HG02642 (cell line): ENCODE results near the gene INTS3.
"Not testable (repeated sequence)": the region's sequence is repeated elsewhere in the genome, so short reads cannot be mapped to it uniquely, and the experiment has no call there.

Source experiments
- ATAC-seq: cut with Tn5 transposase; IDR thresholded peaks from one replicate; pipeline ENCODE4 v1.9.1; 2021; ENCODE audit warnings: mild to moderate bottlenecking; ENCODE audit not compliant: unreplicated experiment, poor library complexity

The INTS3 gene

GRCh38 chr1:153775458-153776327 is 47.8 kb downstream of the INTS3 start:
- ATAC-seq: peak; percentile 50

- no peak for ATAC-seq
Observed at GRCh38 chr1:153776352-153776751, 48.5 kb downstream of the INTS3 start.

GRCh38 chr1:153776845-153777370 is 49.1 kb downstream of the INTS3 start:
- no peak for ATAC-seq

GRCh38 chr1:153777648-153778047 is 49.8 kb downstream of the INTS3 start:
- no peak for ATAC-seq

- no peak for ATAC-seq
Observed at GRCh38 chr1:153778051-153778823, 50.4 kb downstream of the INTS3 start.

- no peak for ATAC-seq
Observed at GRCh38 chr1:153778824-153779519, 51.1 kb downstream of the INTS3 start.

- ATAC-seq: no peak
Observed at GRCh38 chr1:153779781-153780541, 52.1 kb downstream of the INTS3 start.

- no peak for ATAC-seq
Observed at GRCh38 chr1:153780551-153780950, 52.7 kb downstream of the INTS3 start.

- ATAC-seq: not testable (repeated sequence)
Observed at GRCh38 chr1:153782648-153783047, 54.8 kb downstream of the INTS3 start.

- peak; percentile 93 for ATAC-seq
Observed at GRCh38 chr1:153783233-153784190, 55.7 kb downstream of the INTS3 start.

GRCh38 chr1:153786038-153786790 is 58.4 kb downstream of the INTS3 start:
- no peak for ATAC-seq

- ATAC-seq: no peak
Observed at GRCh38 chr1:153789478-153790034, 61.7 kb downstream of the INTS3 start.

GRCh38 chr1:153790313-153790965 is 62.6 kb downstream of the INTS3 start:
- ATAC-seq: peak; percentile 11

GRCh38 chr1:153790966-153791647 is 63.3 kb downstream of the INTS3 start:
- ATAC-seq: peak; percentile 84

- ATAC-seq: peak; percentile 9
Observed at GRCh38 chr1:153791648-153792253, 63.9 kb downstream of the INTS3 start.

- ATAC-seq: no peak
Observed at GRCh38 chr1:153792631-153793041, 64.8 kb downstream of the INTS3 start.
